CD4-positive, alpha-beta T cell treated with Interleukin-2 at 100 ng/mL for 4 hours (primary cell): ENCODE data around the gene NPR3.
"Not testable (repeated sequence)": the region's sequence is repeated elsewhere in the genome, so short reads cannot be mapped to it uniquely, and the experiment has no call there.

Experiments used
- DNase-seq: peaks from one replicate; pipeline ENCODE4 v3.0.0-alpha.2; 2020; ENCODE audit warnings: low spot score

Gene NPR3

GRCh38 chr5:32765266-32765665 lies 54.1 kb downstream of the NPR3 start:
- DNase-seq, result no peak

- DNase-seq, result no peak
These were observed 56.9 kb downstream of the NPR3 start for GRCh38 chr5:32767948-32768467.

- no peak for DNase-seq
These were observed 58.6 kb downstream of the NPR3 start for GRCh38 chr5:32769711-32770110.

GRCh38 chr5:32770444-32770843 lies 59.3 kb downstream of the NPR3 start:
- no peak for DNase-seq

GRCh38 chr5:32771037-32771436 lies 59.9 kb downstream of the NPR3 start:
- DNase-seq, result no peak

- DNase-seq, result no peak
These were observed 62.8 kb downstream of the NPR3 start for GRCh38 chr5:32773944-32774343.

- no peak for DNase-seq
These were observed 65.1 kb downstream of the NPR3 start for GRCh38 chr5:32776200-32776599.

- no peak for DNase-seq
These were observed 66.1 kb downstream of the NPR3 start for GRCh38 chr5:32777222-32777621.

GRCh38 chr5:32777733-32778132 lies 66.6 kb downstream of the NPR3 start:
- DNase-seq, result no peak

- DNase-seq, result no peak
These were observed 67.3 kb downstream of the NPR3 start for GRCh38 chr5:32778403-32778802.

GRCh38 chr5:32779754-32780415 lies 68.8 kb downstream of the NPR3 start:
- no peak for DNase-seq

- no peak for DNase-seq
These were observed 69.4 kb downstream of the NPR3 start for GRCh38 chr5:32780508-32780919.

- no peak for DNase-seq
These were observed 72.5 kb downstream of the NPR3 start for GRCh38 chr5:32783661-32784060.

- no peak for DNase-seq
These were observed 74.6 kb downstream of the NPR3 start for GRCh38 chr5:32785611-32786254.

GRCh38 chr5:32786311-32786710 lies 75.2 kb downstream of the NPR3 start:
- no peak for DNase-seq

GRCh38 chr5:32790411-32790951 lies 79.4 kb downstream of the NPR3 start:
- no peak for DNase-seq

GRCh38 chr5:32791536-32792243 lies 80.6 kb downstream of the NPR3 start:
- DNase-seq, result no peak

- no peak for DNase-seq
These were observed 83.0 kb downstream of the NPR3 start for GRCh38 chr5:32794086-32794485.

- DNase-seq, result no peak
These were observed 91.6 kb downstream of the NPR3 start for GRCh38 chr5:32802764-32803163.

GRCh38 chr5:32803656-32804055 lies 92.5 kb downstream of the NPR3 start:
- DNase-seq, result no peak

- not testable (repeated sequence) for DNase-seq
These were observed 94.3 kb downstream of the NPR3 start for GRCh38 chr5:32805462-32805861.

GRCh38 chr5:32805971-32806638 lies 95.0 kb downstream of the NPR3 start:
- no peak for DNase-seq
